IMR-90 (cell line): ENCODE data around the gene PTPN21. TPM values are rescaled to one million over a fixed set of nuclear protein-coding genes. Genes with fewer than 3 reads are reported as not detected.
A peak's percentile ranks its signal among the peaks of the same experiment; 100 is the strongest.

Experiments
- ATAC-seq: fragments of 200-7000 bp; cut with Tn5 transposase; 2 replicates; pipeline ENCODE4 v1.9.1; 2020; ENCODE audit warnings: low read depth, mild to moderate bottlenecking, moderate library complexity
- BruUV-seq: library from RNA; stranded (reverse); fragments of 400-500 nt; replicated peaks from 2 replicates; lab custom pipeline; 2021; lab: Mats Ljungman, UMichigan
- CTCF ChIA-PET: fragments of 300-600 bp; formaldehyde crosslinking; extraction: SDS; loops from one replicate; lab custom pipeline; 2021; ENCODE audit warnings: antibody characterized with exemption; lab: Yijun Ruan, JAX
- POLR2A ChIA-PET: fragments of 300-600 bp; sonication (Branson Sonifier 250); formaldehyde crosslinking; loops from one replicate; lab custom pipeline; 2022; ENCODE audit warnings: antibody characterized with exemption; ENCODE audit not compliant: unreplicated experiment; lab: Charles Lee
- DNase-seq: peaks from one replicate; pipeline ENCODE4 v3.0.0; 2013
- H2AFZ ChIP-seq: replicated peaks from 2 replicates; pipeline ENCODE3; 2013; ENCODE audit warnings: low read length, mild to moderate bottlenecking; ENCODE audit not compliant: poor library complexity
- H2AK5ac ChIP-seq: 2 replicates; pipeline ENCODE4 v1.6.1; 2013; ENCODE audit warnings: low read depth, low read length, inconsistent platforms
- H2AK9ac ChIP-seq: replicated peaks from 2 replicates; pipeline ENCODE3; 2013; ENCODE audit warnings: mild to moderate bottlenecking, low read depth, low read length, moderate library complexity; ENCODE audit not compliant: poor library complexity
- H2BK120ac ChIP-seq: 2 replicates; pipeline ENCODE4 v1.6.1; 2013; ENCODE audit warnings: low read depth, low read length, inconsistent platforms
- H2BK15ac ChIP-seq: 3 replicates; pipeline ENCODE4 v1.6.1; 2013; ENCODE audit warnings: low read depth, low read length, inconsistent platforms
- H2BK20ac ChIP-seq: 2 replicates; pipeline ENCODE4 v1.6.1; 2013; ENCODE audit warnings: low read depth, mild to moderate bottlenecking, inconsistent platforms, low read length, moderate library complexity
- H2BK5ac ChIP-seq: 2 replicates; pipeline ENCODE4 v1.6.1; 2013; ENCODE audit warnings: mild to moderate bottlenecking, low read depth, low read length, inconsistent platforms; ENCODE audit not compliant: poor library complexity, severe bottlenecking
- H3K14ac ChIP-seq: replicated peaks from 2 replicates; pipeline ENCODE4 v1.6.1; 2013; ENCODE audit warnings: low read depth, low read length, inconsistent platforms
- H3K18ac ChIP-seq: 2 replicates; pipeline ENCODE4 v1.6.1; 2013; ENCODE audit warnings: low read depth, low read length, control low read depth
- H3K23ac ChIP-seq: 2 replicates; pipeline ENCODE4 v1.6.1; 2013; ENCODE audit warnings: low read depth, low read length, inconsistent platforms
- H3K27ac ChIP-seq: 2 replicates; pipeline ENCODE4 v1.5.1; 2013; ENCODE audit warnings: mild to moderate bottlenecking, control low read depth, low read length; ENCODE audit not compliant: insufficient read depth
- H3K27me3 ChIP-seq: 2 replicates; pipeline ENCODE4 v1.6.1; 2013; ENCODE audit warnings: low read length; ENCODE audit not compliant: control insufficient read depth, insufficient read depth
- H3K36me3 ChIP-seq: 2 replicates; pipeline ENCODE4 v1.6.1; 2013; ENCODE audit warnings: low read length, mixed read lengths; ENCODE audit not compliant: control insufficient read depth, insufficient read depth
- H3K4ac ChIP-seq: 2 replicates; pipeline ENCODE4 v1.6.1; 2013; ENCODE audit warnings: low read depth, low read length, inconsistent platforms
- H3K4me1 ChIP-seq: 2 replicates; pipeline ENCODE4 v1.6.1; 2013; ENCODE audit warnings: low read length, mixed read lengths; ENCODE audit not compliant: control insufficient read depth, insufficient read depth
- H3K4me2 ChIP-seq: 2 replicates; pipeline ENCODE4 v1.6.1; 2013; ENCODE audit warnings: low read depth, mild to moderate bottlenecking, control low read depth, low read length, moderate library complexity
- H3K4me3 ChIP-seq: 2 replicates; pipeline ENCODE4 v1.5.1; 2013; ENCODE audit warnings: low read depth, mild to moderate bottlenecking, control low read depth, low read length, moderate library complexity; ENCODE audit not compliant: insufficient read depth
- H3K56ac ChIP-seq: 2 replicates; pipeline ENCODE4 v1.6.1; 2013; ENCODE audit warnings: low read length, inconsistent platforms; ENCODE audit not compliant: insufficient read depth; ENCODE audit errors: extremely low read depth
- H3K79me1 ChIP-seq, 2 experiments: 2 replicates each; pipeline ENCODE4 v1.6.1; 2013; ENCODE audit warnings: low read length in 2 of 2, inconsistent platforms in 1 of 2, low read depth in 1 of 2
- H3K9ac ChIP-seq: 2 replicates; pipeline ENCODE4 v1.6.1; 2013; ENCODE audit warnings: low read depth, low read length, control low read depth
- H3K9me1 ChIP-seq: 2 replicates; pipeline ENCODE4 v1.6.1; 2013; ENCODE audit warnings: low read length, inconsistent platforms; ENCODE audit not compliant: insufficient read depth
- H3K9me3 ChIP-seq: 2 replicates; pipeline ENCODE4 v1.6.1; 2013; ENCODE audit warnings: low read length; ENCODE audit not compliant: control insufficient read depth, insufficient read depth
- H4K20me1 ChIP-seq: 2 replicates; pipeline ENCODE4 v1.6.1; 2013; ENCODE audit warnings: low read length, inconsistent platforms; ENCODE audit not compliant: insufficient read depth
- H4K5ac ChIP-seq: 2 replicates; pipeline ENCODE4 v1.6.1; 2013; ENCODE audit warnings: mild to moderate bottlenecking, low read depth, low read length, control low read depth
- H4K8ac ChIP-seq, 2 experiments: 2 replicates each; pipeline ENCODE4 v1.6.1; 2013; ENCODE audit warnings: low read depth in 2 of 2, low read length in 2 of 2, control low read depth in 1 of 2, inconsistent platforms in 1 of 2
- H4K91ac ChIP-seq: 2 replicates; pipeline ENCODE4 v1.6.1; 2013; ENCODE audit warnings: low read depth, low read length, inconsistent platforms; ENCODE audit not compliant: insufficient read depth
- CEBPB ChIP-seq: IDR thresholded peaks from 2 replicates; pipeline ENCODE4 v1.6.1; 2012; ENCODE audit warnings: low read depth, low read length, improper control_type of control experiment
- FOS ChIP-seq: fragments of 150-350 bp; IDR thresholded peaks from 2 replicates; pipeline ENCODE4 v1.6.1; 2016; ENCODE audit warnings: low read depth, low read length
- MAZ ChIP-seq: IDR thresholded peaks from 2 replicates; pipeline ENCODE4 v1.6.1; 2012; ENCODE audit warnings: low read depth, mild to moderate bottlenecking, low read length, improper control_type of control experiment, moderate library complexity, borderline replicate concordance
- MXI1 ChIP-seq: IDR thresholded peaks from 2 replicates; pipeline ENCODE4 v1.6.1; 2012; ENCODE audit warnings: low read depth, mild to moderate bottlenecking, low read length, moderate library complexity, borderline replicate concordance
- RAD21 ChIP-seq: IDR thresholded peaks from 2 replicates; pipeline ENCODE4 v1.6.1; 2012; ENCODE audit warnings: low read length, improper control_type of control experiment
- RFX5 ChIP-seq: IDR thresholded peaks from 2 replicates; pipeline ENCODE4 v1.8.0; 2012; ENCODE audit warnings: low read depth, mild to moderate bottlenecking, low read length, moderate library complexity
- SMC3 ChIP-seq: fragments of 150-350 bp; IDR thresholded peaks from 2 replicates; pipeline ENCODE4 v1.6.1; 2016; ENCODE audit warnings: low read depth, mild to moderate bottlenecking, antibody characterized with exemption, low read length, moderate library complexity
- WGBS, 2 experiments: methylation state at CpG; one replicate each; pipeline versions ENCODE4 v1.1.5 to v1.1.7; 2013; ENCODE audit warnings: missing lambda C conversion rate in 2 of 2; ENCODE audit not compliant: insufficient read length in 1 of 2; ENCODE audit errors: extremely low coverage in 2 of 2; 5-methylcytosine and 5-hydroxymethylcytosine counted together
- dilution Hi-C: fragments of 300-500 bp; cut with HindIII; formaldehyde crosslinking; loops from one replicate; pipeline ENCODE4 v1.14.3; 2018; ENCODE audit warnings: low sequenced_read_pairs; ENCODE audit not compliant: unreplicated experiment
- in situ Hi-C: fragments of 300-500 bp; cut with MboI; formaldehyde crosslinking; loops from 3 replicates; pipeline ENCODE4 v1.14.3; 2019; ENCODE audit warnings: low sequenced_read_pairs, inconsistent platforms, mixed read lengths
- intact Hi-C: fragments of 100-400 bp; cut with micrococcal nuclease; formaldehyde crosslinking; loops from 2 replicates; pipeline ENCODE4 v1.10.0; 2022
- polyA plus RNA-seq, 3 experiments: library from polyadenylated mRNA; depleted of rRNA; stranded (reverse); fragments of >200 nt; gene quantifications; 2 replicates each; pipeline ENCODE4 v1.2.3, GENCODE V29; 2012; ENCODE audit warnings: low replicate concordance in 1 of 3
- total RNA-seq: library from RNA; depleted of rRNA; stranded (reverse); fragments of >200 nt; gene quantifications from 2 replicates; pipeline ENCODE4 v1.2.3, GENCODE V29; 2012
- TF ChIP-seq, protein P1 (sequence below): conservative IDR thresholded peaks from 2 replicates; pipeline ENCODE4 v1.5.1; 2012; ENCODE audit warnings: mild to moderate bottlenecking, low read depth, low read length, improper control_type of control experiment

Gene PTPN21
- total and polyA plus RNA-seq, 2 of the 4 experiments (the other 2 are of a cell fraction): 10.4 to 10.7 TPM

DNA sequence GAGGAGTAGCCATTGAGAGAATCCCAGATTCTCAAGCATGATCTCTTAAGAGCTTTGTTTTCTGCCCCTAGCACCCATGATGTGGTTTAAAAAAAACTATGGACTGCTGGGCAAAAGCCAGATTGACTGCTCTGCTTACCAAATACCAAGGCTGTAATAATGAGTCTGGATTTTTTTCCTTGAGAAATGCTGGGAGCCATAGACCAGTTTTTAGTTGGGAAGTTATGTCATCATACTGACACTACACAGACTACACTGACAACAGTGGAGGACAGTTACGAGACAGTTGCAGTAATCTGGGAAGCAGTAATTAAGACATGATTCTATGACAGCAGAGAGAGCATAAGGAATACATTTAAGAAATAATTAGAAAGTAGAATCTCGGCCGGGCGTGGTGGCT lies 133.5 kb downstream of the PTPN21 start:
- no peak overlapping the region for H3K56ac ChIP-seq
- H3K27me3 ChIP-seq: no peaks in the 10 kb centered on the region
- H3K23ac ChIP-seq: no peak overlapping the region
- in situ Hi-C loops (no loop called here), intact Hi-C loops (loop anchor here (2.0 kb wide), 1 partner anchor 26 kb away; no protein-coding TSS in a partner anchor), dilution Hi-C loops (no loop called here)
- H3K9me1 ChIP-seq: peaks cover 2% of the 10 kb centered on the region; the same call in 1 of the 2 replicates
- H4K20me1 ChIP-seq: no peaks in the 10 kb centered on the region
- no peak overlapping the region for H2AK9ac ChIP-seq
- no peak overlapping the region for H3K4me3 ChIP-seq
- DNase-seq: peak; percentile 32
- H2AK5ac ChIP-seq: no peak overlapping the region
- H3K4me1 ChIP-seq: peaks cover 1% of the 10 kb centered on the region; the same call in 1 of the 2 replicates
- no peak overlapping the region for H3K27ac ChIP-seq
- no peak overlapping the region for H3K9ac ChIP-seq
- peaks cover 0 to 5% of the 10 kb centered on the region in 2 experiments; a peak in 2 of 4 replicates for H3K79me1 ChIP-seq
- H3K36me3 ChIP-seq: peaks cover 14% of the 10 kb centered on the region
- no peak overlapping the region for H4K5ac ChIP-seq
- peaks cover 10% of the 10 kb centered on the region for H3K9me3 ChIP-seq
- no peak overlapping the region for H3K4me2 ChIP-seq
- TF ChIP-seq CEBPB (no peak), RFX5 (no peak), FOS (no peak), RAD21 (no peak), MXI1 (no peak), SMC3 (no peak), MAZ (no peak)
- TF ChIP-seq, protein P1, sequence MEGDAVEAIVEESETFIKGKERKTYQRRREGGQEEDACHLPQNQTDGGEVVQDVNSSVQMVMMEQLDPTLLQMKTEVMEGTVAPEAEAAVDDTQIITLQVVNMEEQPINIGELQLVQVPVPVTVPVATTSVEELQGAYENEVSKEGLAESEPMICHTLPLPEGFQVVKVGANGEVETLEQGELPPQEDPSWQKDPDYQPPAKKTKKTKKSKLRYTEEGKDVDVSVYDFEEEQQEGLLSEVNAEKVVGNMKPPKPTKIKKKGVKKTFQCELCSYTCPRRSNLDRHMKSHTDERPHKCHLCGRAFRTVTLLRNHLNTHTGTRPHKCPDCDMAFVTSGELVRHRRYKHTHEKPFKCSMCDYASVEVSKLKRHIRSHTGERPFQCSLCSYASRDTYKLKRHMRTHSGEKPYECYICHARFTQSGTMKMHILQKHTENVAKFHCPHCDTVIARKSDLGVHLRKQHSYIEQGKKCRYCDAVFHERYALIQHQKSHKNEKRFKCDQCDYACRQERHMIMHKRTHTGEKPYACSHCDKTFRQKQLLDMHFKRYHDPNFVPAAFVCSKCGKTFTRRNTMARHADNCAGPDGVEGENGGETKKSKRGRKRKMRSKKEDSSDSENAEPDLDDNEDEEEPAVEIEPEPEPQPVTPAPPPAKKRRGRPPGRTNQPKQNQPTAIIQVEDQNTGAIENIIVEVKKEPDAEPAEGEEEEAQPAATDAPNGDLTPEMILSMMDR: no peak
- no peak overlapping the region for H2BK15ac ChIP-seq
- WGBS, 2 experiments: no CpG with 5 or more reads among the region's 4 CpGs
- H4K91ac ChIP-seq: no peak overlapping the region
- H2BK120ac ChIP-seq: no peak overlapping the region
- H2BK20ac ChIP-seq: no peak overlapping the region
- H3K14ac ChIP-seq: 0 out of 2 replicates have a peak overlapping the region, but pooled peaks have one; percentile 63
- ChIA-PET POLR2A (no interaction called here), CTCF (interaction anchor here (0.5 kb wide), 1 partner anchor 469 kb away, joined by 3 read pairs; no protein-coding TSS in a partner anchor)
- ATAC-seq: peak; percentile 22
- H2BK5ac ChIP-seq: no peak overlapping the region
- 0 out of 4 replicates have a peak overlapping the region, but pooled peaks of 1 of the 2 experiments have one; percentile 10 for H4K8ac ChIP-seq
- no peak overlapping the region for H3K4ac ChIP-seq
- H2AFZ ChIP-seq: no peak overlapping the region
- BruUV-seq: no TSS peak
- no peak overlapping the region for H3K18ac ChIP-seq
